GM21360 (cell line): ENCODE results near the gene ALMS1.
"Not testable (repeated sequence)": the region's sequence is repeated elsewhere in the genome, so short reads cannot be mapped to it uniquely, and the experiment has no call there.

ENCODE experiments used
- ATAC-seq: cut with Tn5 transposase; IDR thresholded peaks from one replicate; pipeline ENCODE4 v1.9.1; 2021; ENCODE audit warnings: mild to moderate bottlenecking, moderate library complexity; ENCODE audit not compliant: unreplicated experiment

ALMS1 gene

GRCh38 chr2:73488079-73488478, 102.4 kb downstream of the ALMS1 start:
- ATAC-seq, result no peak

- ATAC-seq, result no peak
Observed at GRCh38 chr2:73489053-73489452, 103.4 kb downstream of the ALMS1 start.

DNA sequence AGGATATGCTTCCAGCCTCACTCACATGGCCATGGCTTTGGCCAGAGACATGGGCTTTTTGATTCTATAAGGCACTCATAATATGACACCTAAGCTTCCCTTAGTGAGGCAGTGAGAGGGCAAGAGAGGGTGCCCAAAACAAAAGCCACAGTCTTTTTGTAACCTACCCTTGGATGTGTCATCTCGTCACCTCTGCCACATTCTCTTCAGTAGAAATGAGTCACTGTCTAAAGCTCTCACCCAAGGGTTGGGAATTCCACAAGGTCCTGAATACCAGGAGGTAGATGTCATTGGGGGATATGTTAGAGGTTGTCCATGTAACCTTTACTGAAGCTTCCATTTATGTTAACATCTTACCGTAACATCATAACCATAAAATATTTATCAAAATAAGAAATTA, 108.4 kb downstream of the ALMS1 start:
- ATAC-seq, result no peak

DNA sequence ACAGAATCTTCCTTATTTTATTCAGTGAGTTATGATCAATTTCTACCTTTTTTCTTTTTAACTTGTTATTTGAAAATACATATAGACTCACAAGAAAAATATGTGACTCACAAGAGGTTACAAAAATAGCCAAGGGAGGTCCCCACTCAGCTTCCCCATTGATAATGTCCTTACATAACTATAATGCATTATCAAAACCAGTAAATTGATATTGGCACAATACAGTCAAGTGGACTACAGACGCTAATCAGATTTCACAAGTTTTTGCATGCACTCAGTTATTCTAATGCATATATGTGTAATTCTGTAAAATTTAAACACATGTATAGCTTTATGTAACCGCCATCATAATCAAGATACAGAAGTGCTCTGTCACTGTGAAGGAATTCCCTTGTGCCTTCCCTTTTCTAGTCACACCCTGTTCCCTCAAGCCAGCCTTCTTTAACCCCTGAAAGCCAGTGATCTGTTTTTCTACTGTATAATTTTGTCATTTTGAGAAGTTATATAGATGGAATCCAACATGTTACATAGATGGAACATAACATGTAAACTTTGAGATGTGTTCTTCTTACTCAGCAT, 118.4 kb downstream of the ALMS1 start:
- no peak for ATAC-seq

DNA sequence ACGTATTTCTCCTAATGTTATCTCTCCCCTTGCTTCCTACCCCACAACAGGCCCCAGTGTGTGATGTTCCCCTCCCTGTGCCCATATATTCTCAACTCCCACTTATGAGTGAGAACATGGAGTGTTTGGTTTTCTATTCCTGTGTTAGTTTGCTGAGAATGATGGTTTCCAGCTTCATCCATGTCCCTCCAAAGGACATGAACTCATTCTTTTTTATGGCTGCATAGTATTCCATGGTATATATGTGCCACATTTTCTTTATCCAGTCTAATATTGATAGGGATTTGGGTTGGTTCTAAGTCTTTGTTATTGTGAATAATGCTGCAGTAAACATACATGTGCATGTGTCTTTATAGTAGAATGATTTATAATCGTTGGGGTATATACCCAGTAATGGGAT, 119.2 kb downstream of the ALMS1 start:
- ATAC-seq, result not testable (repeated sequence)

DNA sequence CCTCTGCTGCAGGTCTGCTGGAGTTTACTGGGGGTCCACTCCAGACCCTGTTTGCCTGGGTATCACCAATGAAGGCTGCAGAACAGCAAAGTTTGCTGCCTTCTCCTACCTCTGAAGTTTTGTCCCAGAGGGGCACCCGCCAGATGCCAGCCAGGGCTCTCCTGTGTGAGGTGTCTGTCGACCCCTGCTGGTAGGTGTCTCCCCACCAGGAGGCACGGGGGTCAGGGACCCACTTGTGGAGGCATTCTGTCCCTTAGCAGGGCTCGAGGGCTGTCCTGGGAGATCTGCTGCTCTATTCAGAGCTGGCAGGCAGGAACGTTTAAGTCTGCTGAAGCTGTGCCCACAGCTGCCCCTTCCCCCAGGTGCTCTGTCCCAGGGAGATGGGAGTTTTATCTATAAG, 124.8 kb downstream of the ALMS1 start:
- not testable (repeated sequence) for ATAC-seq

DNA sequence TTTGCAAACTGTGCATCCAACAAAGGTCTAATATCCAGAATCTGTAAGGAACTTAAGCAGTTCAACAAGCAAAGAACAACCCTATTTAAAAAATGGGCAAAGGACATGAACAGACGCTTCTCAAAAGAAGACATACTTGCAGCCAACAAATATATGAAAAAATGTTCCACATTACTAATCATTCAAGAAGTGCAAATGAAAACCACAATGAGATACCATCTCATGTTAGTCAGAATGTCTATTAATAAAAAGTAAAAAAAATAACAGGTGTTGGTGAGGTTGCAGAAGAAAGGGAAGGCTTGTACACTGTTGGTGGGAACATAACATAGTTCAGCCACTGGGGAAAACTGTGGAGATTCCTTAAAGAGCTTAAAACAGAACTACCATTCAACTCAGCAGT, 130.4 kb downstream of the ALMS1 start:
- no peak for ATAC-seq

DNA sequence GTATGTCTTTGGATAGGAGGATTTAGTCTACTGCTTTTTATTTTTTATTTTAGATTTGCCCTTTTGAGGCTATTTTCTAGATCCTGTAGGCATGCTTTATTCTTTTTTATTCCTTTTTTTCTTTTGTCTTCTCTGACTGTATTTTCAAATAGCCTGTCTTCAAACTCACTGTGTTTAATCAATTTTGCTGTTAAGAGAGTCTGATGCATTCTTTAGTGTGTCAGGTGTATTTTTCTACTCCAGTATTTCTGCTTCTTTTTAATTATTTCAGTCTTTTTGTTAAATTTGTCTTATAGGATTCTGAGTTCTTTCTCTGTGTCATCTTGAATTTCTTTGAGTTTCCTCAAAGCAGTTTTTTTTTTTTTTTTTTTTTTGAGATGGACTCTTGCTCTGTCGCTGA, 143.1 kb downstream of the ALMS1 start:
- ATAC-seq, result no peak

- not testable (repeated sequence) for ATAC-seq
Observed at GRCh38 chr2:73530773-73531172, 145.1 kb downstream of the ALMS1 start.

GRCh38 chr2:73532381-73532780, 146.7 kb downstream of the ALMS1 start:
- ATAC-seq, result no peak

GRCh38 chr2:73536133-73536840, 150.7 kb downstream of the ALMS1 start:
- ATAC-seq, result no peak

- ATAC-seq, result not testable (repeated sequence)
Observed at GRCh38 chr2:73560875-73561274, 175.2 kb downstream of the ALMS1 start.

DNA sequence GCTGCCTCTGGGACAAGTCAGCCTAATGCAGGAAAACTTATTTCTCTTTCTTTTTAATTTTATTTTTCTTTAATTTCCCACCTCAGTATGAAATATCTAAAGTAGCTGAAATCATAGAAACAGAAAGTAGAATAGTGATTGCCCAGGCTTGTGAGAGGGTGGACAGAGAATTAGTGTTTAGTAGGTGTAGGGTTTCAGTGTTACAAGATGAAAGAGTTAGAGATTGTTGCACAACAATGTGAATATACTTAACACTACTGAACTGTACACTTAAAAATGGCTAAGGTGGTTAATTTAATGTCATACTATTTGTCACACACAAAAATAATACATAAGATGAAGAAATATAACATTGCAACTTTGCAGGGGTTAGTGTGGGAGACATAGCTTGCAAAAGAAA, 175.8 kb downstream of the ALMS1 start:
- no peak for ATAC-seq

DNA sequence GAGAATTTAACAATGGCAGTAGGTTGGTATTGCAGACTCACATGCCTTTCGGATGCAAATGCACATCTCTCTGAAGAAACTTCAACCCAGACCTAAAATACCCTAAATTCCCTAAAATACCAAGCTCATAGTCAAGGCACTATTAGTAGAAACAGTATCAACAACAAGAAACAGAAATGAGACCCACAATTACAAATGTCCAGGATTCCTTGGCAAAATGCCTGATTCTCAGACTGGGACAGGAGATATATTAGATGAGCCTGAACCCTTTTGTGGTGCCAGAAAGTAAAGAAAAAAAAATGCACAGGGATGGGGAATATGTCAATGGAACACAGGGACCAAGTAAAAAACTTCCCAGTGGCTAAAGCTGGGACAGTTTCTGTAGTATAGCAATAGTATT, 179.3 kb downstream of the ALMS1 start:
- no peak for ATAC-seq

DNA sequence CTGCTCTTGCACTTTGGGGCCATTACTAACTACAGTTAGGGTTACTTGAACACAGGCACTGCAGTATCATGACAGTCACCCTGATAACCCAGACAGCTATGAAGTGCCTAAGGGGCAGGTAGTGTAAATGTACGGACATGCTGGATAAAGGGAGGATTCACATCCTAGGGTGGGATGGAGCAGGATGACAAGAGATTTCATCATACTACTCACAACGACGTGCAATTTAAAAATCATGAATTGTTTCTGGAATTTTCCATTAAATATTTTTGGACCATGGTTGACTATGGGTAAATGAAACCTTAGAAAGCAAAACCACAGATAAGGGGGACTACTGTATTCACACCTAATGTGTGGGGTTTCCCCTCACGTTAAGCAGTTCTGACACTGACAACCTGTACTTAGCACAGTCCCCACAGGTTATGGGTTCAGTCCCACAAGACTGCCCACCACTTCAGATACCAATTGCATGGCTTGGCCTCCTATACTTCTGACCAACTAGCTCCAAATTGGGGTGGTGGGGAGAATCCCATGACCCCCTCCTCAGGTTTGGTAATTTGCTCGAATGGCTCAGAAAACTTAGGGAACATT, 180.7 kb downstream of the ALMS1 start:
- no peak for ATAC-seq

GRCh38 chr2:73575261-73575660, 189.6 kb downstream of the ALMS1 start:
- ATAC-seq, result no peak

DNA sequence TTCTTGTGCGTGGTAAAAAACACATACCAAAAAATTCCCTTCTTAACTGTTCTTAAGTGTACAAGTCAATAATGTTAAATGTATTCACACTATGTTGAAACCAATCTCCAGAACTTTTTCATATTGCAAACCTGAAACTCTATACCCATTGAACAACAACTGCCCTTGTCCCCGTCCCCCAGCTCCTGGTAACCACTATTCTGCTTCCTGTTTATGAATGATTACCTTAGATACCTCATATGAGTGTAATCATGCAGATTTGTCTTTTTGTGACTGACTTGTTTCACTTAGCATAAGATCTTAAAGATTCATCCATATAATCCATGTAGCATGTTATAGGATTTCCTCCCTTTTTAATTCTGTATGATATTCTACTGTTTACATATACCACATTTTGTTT, 196.7 kb downstream of the ALMS1 start:
- no peak for ATAC-seq

DNA sequence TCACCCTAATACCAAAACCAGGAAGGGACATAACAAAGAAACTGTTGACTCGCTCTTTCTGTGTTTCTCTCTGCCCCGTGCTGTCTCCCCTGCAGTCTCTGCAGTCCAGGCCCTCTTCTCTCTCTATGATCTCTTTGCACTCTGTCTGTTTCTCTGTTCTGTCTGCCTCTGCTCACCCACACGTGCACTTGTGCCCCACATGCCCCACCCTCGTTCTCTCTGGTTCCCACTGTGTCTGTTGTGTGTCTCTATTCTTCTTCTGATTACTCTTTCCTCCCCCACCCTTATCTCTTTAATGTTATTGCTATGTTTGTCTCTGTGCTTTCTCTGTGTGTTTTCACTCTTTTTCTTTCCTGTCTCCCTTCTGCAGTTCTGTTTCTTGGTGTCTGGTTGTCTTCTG, 202.5 kb downstream of the ALMS1 start:
- ATAC-seq, result no peak

DNA sequence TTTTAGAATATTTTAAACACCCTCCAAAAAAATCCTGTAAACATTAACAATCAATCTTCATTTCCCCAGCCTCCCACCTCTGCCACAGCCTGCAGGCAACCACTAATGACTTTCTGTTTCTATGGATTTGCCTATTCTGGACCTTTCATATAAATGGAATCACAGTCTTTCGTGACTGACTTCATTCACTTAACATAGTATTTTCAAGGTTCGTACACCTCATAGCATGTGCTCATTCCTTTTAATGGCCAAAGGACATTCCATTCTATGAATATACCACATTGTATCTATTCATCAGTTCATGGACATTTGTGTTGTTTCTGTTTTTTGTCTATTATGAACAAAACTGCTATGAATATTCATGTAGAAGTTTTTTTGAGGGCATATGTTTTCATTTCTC, 208.0 kb downstream of the ALMS1 start:
- no peak for ATAC-seq

GRCh38 chr2:73594251-73594650, 208.6 kb downstream of the ALMS1 start:
- ATAC-seq, result no peak

- ATAC-seq, result no peak
Observed at GRCh38 chr2:73601780-73602179, 216.1 kb downstream of the ALMS1 start.

DNA sequence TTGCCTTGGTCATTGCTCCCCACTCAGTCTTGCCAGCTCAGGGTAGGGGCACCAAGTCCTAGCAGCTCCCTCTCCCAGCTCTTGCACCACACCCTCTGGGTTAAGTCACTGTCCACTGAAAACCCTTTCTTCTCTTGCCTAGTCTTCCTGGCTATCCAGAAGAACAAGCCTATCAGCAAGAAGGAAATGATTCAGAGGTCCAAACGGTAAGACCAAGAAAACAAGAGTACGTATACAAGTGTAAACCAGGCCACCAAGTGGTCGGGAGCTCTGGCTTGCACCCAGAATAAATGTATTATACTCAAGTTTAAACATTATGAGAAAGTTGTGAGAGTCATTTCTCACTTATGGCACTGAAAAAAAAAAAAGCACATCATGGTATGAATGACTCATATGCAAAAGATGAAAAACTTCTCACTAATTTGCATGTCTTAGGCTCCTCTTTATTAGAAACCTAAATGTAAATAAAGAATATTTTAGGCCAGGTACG, 217.5 kb downstream of the ALMS1 start:
- peak; percentile 67 for ATAC-seq
